ENCODE measurements around the gene GRIPAP1. TPM values are rescaled to one million over a fixed set of nuclear protein-coding genes. Genes with fewer than 3 reads are reported as not detected.
A peak's percentile ranks its signal among the peaks of the same experiment; 100 is the strongest.

GRIPAP1 gene
- total RNA-seq (ENCODE audit: low replicate concordance): 11.9 and 15.7 TPM in 2 replicates

DNA sequence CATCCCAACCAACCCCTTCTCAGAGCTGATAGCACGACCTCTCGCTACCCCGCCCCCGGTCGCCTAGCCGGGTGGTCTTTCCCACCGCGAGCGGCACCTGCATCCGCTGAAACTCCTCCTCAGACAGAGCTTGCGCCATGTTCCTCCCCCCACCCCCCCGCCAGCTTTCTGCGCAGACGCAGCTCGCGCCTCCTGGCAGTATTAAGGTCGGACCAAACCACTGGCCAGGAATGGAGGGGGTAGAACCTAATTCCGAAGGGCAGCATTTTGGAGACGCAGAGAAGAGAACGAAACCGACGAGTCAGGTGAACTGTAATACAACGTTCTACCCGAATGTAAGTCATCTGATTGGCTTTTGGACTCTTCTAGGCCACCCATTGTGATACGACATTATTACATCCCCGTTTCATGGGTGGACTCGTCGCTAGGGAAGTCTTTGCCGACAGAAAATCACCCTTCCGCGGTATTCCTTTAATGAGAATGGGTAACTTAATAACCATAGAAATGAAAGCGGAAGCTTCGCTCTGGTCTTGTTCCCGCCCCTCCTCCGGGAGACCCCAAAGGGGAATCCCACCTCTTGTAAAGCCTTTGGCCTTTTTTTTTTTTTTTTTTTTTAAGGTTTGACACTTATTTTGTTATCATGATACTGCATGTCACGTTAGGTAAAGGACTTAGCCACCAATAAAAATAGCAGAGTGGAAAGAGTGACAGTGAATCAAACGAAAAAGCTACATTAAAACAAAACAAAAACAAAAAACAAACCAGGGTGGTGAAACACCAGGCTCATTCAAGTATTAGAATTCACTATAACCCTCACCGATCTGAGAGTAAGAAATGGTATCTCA lies at the start of gene GRIPAP1:
Gene GRIPAP1, minus strand, starts transcription at position 174 of the 845 bp plus-strand sequence. Its CDS starts 35 bp downstream, at position 139.
- TF ChIP-seq, protein P1, sequence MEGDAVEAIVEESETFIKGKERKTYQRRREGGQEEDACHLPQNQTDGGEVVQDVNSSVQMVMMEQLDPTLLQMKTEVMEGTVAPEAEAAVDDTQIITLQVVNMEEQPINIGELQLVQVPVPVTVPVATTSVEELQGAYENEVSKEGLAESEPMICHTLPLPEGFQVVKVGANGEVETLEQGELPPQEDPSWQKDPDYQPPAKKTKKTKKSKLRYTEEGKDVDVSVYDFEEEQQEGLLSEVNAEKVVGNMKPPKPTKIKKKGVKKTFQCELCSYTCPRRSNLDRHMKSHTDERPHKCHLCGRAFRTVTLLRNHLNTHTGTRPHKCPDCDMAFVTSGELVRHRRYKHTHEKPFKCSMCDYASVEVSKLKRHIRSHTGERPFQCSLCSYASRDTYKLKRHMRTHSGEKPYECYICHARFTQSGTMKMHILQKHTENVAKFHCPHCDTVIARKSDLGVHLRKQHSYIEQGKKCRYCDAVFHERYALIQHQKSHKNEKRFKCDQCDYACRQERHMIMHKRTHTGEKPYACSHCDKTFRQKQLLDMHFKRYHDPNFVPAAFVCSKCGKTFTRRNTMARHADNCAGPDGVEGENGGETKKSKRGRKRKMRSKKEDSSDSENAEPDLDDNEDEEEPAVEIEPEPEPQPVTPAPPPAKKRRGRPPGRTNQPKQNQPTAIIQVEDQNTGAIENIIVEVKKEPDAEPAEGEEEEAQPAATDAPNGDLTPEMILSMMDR (IDR thresholded peaks at IDR 0.05; ENCODE audit: insufficient read depth, low read length): no peak
- DNase-seq (ENCODE audit: low read depth): peak; percentile 92
- H3K4me3 ChIP-seq (ENCODE audit: low read depth, low read length): peak within 1 kb of the TSS; percentile 81

DNA sequence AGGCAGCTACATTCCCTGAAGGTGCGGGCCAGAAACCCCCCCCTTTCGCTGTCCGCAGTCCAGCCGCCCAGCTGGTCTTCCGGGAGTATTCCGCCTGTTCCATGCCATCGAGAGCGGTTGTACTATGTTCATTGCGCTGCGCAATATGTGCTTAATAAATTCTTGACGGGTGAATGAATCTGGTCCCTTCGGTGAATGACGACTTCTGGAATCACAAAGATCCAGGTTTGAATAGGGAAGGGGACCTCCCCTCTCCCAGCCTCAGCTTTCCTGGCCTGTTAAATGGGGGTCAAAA lies 41.9 kb upstream of the GRIPAP1 start:
- DNase-seq (ENCODE audit: low read depth): no peak
- TF ChIP-seq, protein P1 (IDR thresholded peaks at IDR 0.05; ENCODE audit: insufficient read depth, low read length): no peak
- peak overlapping the region; percentile 13 for H3K4me3 ChIP-seq (ENCODE audit: low read depth, low read length)

DNA sequence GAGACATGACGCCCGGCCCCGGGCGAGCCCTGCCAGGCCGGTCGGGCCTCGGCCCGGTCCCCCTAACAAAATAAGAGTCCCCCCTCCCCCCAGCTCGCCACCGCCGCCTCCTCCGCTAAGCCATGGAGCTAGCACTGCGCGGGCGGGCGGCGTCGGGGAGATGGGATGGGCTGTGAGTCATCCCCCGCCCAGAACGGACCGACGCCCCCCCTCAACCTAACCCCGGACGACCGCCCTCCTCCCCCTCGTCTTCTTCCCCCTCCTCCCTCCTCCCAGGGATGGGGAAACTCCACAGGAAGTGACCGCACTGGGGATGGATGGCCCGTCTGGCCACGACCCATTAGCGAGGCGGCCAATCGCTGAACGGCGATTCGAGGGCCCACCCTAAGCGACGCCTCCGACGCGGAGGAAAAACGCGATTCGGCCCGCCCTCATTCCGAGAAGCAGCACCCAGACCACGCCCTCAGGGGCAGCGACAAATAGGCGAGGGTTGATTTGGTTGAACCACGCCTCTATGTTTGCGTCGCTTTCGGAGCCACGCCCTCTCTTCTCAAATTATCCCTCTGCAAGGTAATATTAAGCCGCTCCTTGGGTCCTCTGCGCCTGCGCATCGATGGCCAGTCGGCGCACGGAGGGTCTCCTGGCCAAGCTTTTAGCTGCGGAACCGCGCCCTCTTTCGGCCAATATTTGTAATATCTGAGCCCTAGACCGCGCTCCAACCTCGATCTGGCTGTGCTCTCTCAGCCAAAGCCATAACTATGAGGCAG lies 41.3 kb upstream of the GRIPAP1 start, which contains the start of gene TFE3:
Gene TFE3, minus strand, starts transcription at position 138 of the 767 bp plus-strand sequence. Its CDS starts 131 bp downstream, at position 7.
- TF ChIP-seq, protein P1 (IDR thresholded peaks at IDR 0.05; ENCODE audit: insufficient read depth, low read length): peak; percentile 53
- H3K4me3 ChIP-seq (ENCODE audit: low read depth, low read length): peak within 1 kb of the TSS; percentile 69
- peak; percentile 99 for DNase-seq (ENCODE audit: low read depth)

- TF ChIP-seq, protein P1 (IDR thresholded peaks at IDR 0.05; ENCODE audit: insufficient read depth, low read length): no peak
- DNase-seq (ENCODE audit: low read depth): no peak
- H3K4me3 ChIP-seq (ENCODE audit: low read depth, low read length): peak overlapping the region; percentile 69
Measured at GRCh38 chrX:49042581-49043219, 40.6 kb upstream of the GRIPAP1 start.

DNA sequence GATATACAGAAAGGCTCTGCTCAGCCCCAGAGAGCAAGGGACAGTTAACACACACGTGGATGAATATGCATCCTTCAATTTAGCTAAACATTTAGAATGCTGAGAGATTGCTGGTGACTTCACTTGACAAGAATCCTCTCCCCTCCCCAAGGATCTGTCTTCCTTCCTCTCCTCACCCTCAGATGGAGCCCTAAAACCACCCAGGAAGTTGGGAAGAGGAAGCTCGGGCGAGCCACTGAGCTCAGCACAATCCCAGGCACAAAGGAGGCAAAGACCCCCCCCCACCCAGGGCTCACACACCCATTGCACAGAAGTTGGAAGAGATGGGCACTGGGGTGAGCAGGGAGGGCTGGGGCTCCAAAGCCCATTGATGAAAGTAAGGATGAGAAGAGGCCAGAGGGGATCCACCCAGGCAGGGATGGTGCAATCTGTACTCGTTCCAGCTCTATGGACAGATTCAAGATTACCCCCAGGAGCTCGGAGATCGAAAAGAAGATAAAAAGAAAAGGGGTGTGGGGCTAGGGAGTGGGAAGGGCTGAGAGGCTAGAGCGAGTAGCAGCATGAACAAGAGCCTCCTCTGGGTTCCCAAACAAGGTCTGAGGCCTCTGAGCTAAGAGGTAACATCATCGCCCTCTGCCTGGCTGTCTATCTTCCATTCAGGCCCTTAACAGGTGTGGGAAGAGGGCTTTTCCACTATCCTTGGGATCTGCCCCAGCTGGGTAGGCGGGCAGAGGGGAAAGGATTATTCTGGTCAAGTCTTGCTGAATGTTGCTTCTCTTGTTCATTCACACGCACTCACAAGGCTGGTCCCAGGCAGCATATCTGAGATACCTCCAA lies 39.9 kb upstream of the GRIPAP1 start:
- DNase-seq (ENCODE audit: low read depth): peak; percentile 59
- peak overlapping the region; percentile 69 for H3K4me3 ChIP-seq (ENCODE audit: low read depth, low read length)
- TF ChIP-seq, protein P1 (IDR thresholded peaks at IDR 0.05; ENCODE audit: insufficient read depth, low read length): no peak
